HepG2 (cell line): ENCODE data around the gene GPHN.

Source experiments
- CHCHD3 ChIP-seq: sonication (generic); formaldehyde crosslinking; IDR thresholded peaks from 2 replicates; pipeline ENCODE4 v1.8.0; 2022; ENCODE audit warnings: mild to moderate bottlenecking, missing genetic modification reagents, moderate library complexity
- CTCF ChIP-seq: sonication (generic); formaldehyde crosslinking; IDR thresholded peaks from 2 replicates; pipeline ENCODE4 v1.5.0; 2020; ENCODE audit warnings: mild to moderate bottlenecking, missing genetic modification reagents, moderate library complexity
- HNRNPK ChIP-seq: fragments of 200-400 bp; formaldehyde crosslinking; IDR thresholded peaks from 2 replicates; pipeline ENCODE4 v1.6.1; 2018; ENCODE audit warnings: low read length, low read depth, moderate library complexity, mild to moderate bottlenecking; ENCODE audit not compliant: poor library complexity, severe bottlenecking
- HOXA5 ChIP-seq: sonication (generic); formaldehyde crosslinking; IDR thresholded peaks from 2 replicates; pipeline ENCODE4 v1.4.0; 2020; ENCODE audit warnings: missing genetic modification reagents
- MAFK ChIP-seq, 2 experiments: IDR thresholded peaks in 1 of 2; conservative IDR thresholded peaks in 1 of 2; 2 replicates each; pipeline ENCODE4 v1.6.1; 2011; ENCODE audit warnings: improper control_type of control experiment in 2 of 2, low read length in 2 of 2
- NR2F2 ChIP-seq: IDR thresholded peaks from 2 replicates; pipeline ENCODE4 v1.6.1; 2012; ENCODE audit warnings: low read depth, inconsistent platforms, borderline replicate concordance
- RXRB ChIP-seq: IDR thresholded peaks from 2 replicates; pipeline ENCODE4 v1.6.1; 2016; ENCODE audit warnings: borderline replicate concordance, missing genetic modification reagents, missing compliant biosample characterization
- SRF ChIP-seq: IDR thresholded peaks from 2 replicates; pipeline ENCODE4 v1.6.1; 2011; ENCODE audit warnings: mild to moderate bottlenecking, low read depth, low read length, moderate library complexity
- TFAP4 ChIP-seq: sonication (generic); IDR thresholded peaks from 2 replicates; pipeline ENCODE4 v1.6.1; 2016; ENCODE audit warnings: low read depth, borderline replicate concordance
- THAP9 ChIP-seq: sonication (generic); formaldehyde crosslinking; IDR thresholded peaks from 2 replicates; pipeline ENCODE4; 2020; ENCODE audit warnings: missing genetic modification reagents, mild to moderate bottlenecking, borderline replicate concordance
- ZNF550 ChIP-seq: sonication (generic); formaldehyde crosslinking; IDR thresholded peaks from 2 replicates; pipeline ENCODE4 v1.4.0; 2020; ENCODE audit warnings: mild to moderate bottlenecking, missing genetic modification reagents, borderline replicate concordance

- TF ChIP-seq HOXA5 (CRISPR knock-in tag): no peak
- TF ChIP-seq MAFK (conservative IDR thresholded peaks at IDR 0.05 in 1 of 2, IDR thresholded peaks at IDR 0.05 in 1 of 2; ENCODE audit: low read length in 2 of 2): no peak
- no peak for TF ChIP-seq SRF
- no peak for TF ChIP-seq RXRB (CRISPR knock-in tag)
- no peak for TF ChIP-seq CTCF (CRISPR knock-in tag)
- TF ChIP-seq NR2F2: no peak
- no peak for TF ChIP-seq TFAP4
- no peak for TF ChIP-seq ZNF550 (CRISPR knock-in tag)
- TF ChIP-seq THAP9: no peak
- TF ChIP-seq CHCHD3 (CRISPR knock-in tag): no peak
- no peak for TF ChIP-seq HNRNPK
These were observed 141.6 kb downstream of the GPHN start for GRCh38 chr14:66649498-66649897.
